NCI-H1092 treated with DMSO at 0.1 percent for 48 hours (cell line): ENCODE data around the gene ACTN2.

ENCODE experiments used
- DNase-seq: peaks from one replicate; lab custom pipeline; 2025; lab: John Stamatoyannopoulos, UW

The ACTN2 gene

DNA sequence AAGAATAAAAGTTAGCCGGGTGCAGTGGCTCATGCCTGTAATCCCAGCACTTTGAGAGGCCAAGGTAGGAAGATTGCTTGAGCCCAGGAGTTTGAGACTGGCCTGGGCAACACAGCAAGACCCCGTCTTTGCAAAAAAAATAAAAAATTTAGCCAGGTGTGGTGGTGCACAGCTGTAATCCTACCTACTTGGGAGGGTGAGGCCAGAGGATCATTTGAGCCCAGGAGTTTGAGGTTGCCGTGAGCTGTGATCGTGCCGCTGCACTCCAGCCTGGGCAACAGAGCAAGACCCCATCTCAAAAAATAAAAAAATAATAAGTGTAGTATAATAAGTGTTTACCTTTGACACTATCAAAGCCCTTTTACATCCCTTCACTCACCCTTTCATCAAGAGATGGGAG is 5.0 kb downstream of the ACTN2 start:
- no peak for DNase-seq

DNA sequence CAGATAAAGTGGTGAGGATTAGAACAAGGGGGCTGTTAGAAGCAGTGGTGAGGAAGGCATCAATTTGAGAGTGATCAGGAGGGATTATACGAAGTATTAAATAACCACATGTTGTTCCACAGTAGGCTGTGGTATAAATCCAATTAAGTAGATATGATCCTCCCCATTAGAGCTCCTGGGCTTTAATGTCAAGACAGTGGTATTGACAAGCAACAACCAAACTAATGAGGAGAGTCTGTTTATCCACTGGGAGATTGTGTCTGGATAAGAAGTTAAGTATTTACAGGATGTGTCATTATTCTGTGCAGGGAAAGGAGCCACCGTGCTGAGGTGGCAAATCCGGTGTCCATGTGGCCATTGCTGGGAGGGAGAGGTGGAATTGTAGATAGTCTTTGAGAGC is 5.8 kb downstream of the ACTN2 start:
- no peak for DNase-seq

DNA sequence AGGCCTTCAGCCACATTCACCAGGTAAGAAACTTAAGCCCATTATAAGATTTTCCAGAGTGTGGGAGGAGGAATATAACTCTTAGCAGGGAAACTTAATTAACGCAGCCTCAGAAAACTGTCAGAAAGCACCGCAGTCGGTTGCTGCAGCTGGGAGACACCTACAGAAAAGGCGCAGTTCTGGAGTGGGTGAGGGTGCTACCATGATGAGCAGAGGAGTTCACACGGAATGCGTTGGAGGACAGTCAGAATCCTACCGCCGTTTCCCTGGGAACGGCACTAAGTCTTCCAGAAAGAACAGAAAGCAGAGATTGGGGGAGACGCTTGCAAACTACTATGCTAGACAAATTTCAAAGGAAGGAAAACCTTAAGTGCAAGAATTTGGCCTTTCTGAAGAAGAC is 6.4 kb downstream of the ACTN2 start:
- no peak for DNase-seq

DNA sequence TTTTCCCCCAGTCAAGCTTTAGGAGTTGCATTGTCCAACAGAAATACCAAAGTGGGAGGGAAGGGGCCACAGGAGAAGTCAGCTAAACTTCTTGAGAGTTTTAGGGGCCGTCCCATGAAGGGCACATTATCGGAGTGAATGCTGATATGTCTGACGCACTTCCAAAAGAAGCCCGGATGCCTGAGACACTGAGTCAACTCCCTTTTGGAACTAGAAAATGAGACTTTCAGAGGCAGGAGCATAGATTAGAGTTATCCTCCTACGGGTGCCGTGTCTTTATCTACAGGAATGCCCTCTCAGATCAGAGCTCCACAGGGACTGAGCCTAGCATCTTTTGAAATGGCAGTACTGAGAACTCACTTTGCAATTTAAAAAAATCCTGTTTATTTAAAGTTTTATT is 13.1 kb downstream of the ACTN2 start:
- DNase-seq: no peak

DNA sequence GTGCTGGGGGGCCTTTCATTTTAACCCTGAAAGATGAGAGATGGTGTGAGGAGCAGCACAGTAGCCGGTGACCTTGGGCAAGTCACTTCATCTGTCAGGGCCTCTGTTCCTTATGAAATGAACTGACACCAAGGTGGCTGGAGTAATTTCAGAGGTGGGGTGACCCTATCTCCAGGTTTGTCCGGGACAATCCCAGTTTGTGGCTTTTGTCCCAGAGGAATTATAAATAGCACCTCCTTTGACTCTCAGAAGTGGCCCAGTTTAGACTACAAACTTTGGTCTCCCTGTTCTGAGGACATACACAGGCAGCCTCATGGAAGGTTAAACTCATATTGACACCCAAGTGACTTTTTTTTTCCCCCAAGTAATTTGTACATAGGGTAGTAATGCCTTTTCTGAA is 14.6 kb downstream of the ACTN2 start:
- no peak for DNase-seq

DNA sequence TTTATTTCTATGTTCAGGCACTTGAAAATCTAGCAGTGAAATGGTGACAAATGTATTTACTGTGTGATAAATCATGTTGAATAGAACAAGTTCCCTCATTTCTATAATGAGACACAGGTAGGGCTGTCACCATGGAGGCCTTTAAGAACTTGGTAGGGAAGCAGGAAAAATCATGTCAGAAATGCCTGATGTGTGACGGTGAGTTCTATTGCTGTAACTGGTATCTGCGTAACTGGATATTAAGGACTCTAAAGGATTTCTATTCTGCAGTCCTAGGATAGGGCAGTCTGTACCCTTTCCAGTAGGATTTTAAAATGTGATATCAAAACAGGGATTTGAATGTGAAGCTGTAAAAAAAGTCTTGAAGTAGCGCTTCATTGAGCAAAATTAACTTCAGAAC is 15.5 kb downstream of the ACTN2 start:
- DNase-seq: no peak

DNA sequence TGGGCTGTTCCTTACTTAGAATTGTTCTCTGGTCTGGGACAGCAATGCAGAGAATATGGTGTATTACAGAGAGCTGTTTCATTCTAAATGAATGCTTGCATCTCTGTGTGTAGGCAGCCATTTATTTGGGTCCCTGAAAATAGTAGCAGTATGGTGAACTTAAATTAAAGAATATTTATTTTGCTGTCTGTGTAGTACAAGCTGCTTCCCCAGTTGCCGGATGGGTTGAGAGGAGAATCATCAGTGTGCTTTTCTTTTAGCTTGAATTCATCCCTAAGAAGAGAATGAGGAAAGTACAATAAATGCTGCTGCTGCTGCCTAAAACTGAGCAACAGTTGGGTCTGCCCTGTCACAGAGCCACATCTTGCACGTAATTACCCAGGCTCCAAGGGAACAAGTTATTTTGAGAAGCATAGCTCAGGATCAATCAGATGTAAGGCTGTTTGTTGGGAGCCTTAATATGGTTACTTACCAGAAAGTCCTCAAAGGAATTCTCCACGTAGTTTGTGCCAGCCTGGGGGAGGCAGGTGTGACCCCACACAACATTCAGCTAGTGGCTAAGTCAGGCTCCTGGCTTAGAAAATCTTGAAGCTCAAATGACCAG is 16.6 kb downstream of the ACTN2 start:
- DNase-seq: no peak

DNA sequence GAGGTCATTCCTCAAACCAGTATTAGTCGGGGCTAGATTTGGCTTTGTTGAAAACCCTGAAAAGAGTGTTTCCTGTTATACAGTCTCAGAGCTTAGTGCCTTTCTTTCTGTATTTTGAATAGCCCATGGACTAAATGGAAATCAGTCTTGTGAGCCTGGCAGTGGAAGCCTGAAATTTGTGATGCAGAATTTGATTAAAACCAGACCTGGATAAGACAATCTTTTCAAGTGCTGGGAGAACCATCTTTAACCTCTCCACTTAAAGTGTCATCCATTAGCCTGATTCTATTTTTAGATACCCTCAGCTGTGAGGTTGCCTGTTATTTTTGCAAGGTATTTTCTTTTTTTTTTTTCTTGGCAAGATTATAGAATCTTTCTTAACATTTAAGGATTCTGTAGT is 19.5 kb downstream of the ACTN2 start:
- no peak for DNase-seq

DNA sequence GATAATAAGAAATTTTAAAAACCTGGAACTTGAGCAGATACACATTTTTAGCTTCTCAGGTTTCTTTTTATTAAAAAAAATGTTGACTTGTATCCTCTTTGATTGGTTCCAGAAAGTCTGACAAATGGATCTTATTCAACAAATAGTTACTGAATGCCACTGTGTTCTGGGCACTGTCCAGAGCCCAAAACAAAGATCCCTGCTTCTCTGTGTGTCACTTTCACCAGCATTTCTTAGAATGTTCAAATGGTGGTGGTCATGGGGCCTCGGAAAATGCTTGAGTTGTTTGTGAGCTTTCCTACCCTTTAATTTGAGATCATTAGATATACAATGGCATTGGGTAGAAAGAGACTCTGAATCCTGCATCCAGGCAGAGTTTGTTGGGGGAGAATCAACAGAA is 19.9 kb downstream of the ACTN2 start:
- no peak for DNase-seq

DNA sequence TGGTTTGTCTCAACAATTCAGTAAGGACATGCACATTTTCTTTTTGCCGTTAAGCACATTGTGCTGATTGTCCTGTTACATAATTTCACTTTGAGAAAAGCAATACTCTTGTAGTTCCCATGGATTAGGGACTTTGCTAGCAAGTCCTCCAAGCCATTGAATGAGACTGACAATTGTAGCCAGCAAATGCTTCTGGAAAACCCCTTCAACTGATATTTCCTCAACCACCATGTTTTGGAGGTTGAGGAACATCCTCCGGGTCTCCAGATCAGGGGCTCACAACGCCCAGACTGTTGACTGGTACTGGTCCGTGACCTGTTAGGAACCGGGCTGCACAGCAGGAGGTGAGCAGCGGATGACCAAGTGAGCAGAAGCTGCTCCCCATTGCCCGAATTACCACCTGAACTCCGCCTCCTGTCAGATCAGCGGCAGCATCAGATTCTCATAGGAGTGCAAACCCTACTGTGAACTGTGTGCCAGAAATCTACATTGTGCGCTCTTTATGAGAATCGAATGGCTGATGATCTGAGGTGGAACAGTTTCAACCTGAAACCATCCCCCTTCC is 24.1 kb downstream of the ACTN2 start:
- DNase-seq: no peak

DNA sequence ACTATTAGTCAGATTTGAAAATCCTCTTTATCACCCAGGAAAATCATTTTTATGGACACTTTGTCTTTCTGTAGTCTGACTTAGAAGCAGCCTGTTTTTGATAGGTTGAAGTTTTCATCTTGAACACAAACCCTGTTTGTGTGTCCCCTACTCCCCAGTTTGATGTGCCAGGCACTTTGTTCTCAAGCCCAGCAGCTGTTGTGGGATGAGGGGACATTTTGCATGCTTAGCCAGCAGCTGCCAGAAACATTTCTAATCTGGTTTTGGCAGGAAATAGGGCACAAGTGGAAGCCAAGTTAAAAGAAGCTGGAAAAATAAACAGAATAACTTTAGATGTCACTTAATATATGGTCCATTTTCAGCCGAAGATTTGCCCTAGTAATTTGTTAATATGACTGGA is 29.9 kb downstream of the ACTN2 start:
- no peak for DNase-seq

DNA sequence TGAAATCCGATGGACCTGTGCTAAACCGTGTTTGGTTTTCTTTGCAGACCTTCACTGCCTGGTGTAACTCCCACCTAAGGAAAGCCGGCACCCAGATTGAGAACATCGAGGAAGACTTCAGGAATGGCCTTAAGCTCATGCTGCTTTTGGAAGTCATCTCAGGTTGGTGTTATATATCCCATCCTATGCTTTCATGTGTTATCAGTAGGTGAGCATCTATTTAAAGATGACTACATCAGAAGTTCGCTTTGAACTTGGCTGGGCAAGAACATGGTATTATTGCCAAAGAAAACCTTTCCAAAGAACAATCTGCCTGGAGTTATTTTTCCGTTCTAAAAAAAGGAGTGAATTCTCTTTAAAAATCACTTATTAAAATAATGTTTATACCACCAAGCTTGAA is 31.5 kb downstream of the ACTN2 start:
- DNase-seq: no peak

DNA sequence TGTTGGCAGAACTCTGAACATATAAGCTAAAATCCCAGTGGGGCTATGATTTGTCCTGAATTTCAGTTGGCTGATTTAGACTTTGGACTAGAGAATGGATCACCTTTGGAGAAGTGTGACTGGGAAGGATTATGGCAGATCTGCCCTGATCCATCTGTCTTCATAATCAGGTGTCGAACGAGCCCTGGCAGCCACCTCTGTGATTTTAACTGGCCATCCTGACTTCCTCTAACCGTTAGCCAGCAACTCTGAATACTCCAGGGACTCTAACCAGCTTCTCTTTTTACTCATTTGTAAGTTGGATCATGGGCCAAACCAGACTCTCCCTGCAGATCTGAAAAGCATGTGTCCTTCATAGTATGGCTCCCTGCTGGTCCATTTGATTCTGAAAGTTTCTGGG is 32.0 kb downstream of the ACTN2 start:
- no peak for DNase-seq

DNA sequence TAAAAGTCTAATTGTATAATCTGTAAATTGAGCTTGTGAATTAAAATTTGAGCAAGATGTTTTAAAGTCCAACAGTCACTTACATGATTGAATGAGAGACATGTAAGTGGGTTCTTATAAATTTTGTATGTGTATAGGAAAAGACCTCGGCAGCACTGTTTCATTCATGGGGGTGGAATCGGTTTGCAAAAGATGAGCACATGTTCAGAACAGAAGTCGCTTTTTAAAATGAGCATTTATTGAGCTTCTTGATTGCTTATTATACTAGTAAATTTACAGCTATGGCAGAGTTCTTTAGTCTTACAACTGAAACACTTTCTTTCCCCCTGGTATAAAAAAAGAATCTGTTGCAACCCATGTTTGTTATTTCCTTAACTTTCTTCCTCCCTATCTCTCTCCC is 33.9 kb downstream of the ACTN2 start:
- no peak for DNase-seq

DNA sequence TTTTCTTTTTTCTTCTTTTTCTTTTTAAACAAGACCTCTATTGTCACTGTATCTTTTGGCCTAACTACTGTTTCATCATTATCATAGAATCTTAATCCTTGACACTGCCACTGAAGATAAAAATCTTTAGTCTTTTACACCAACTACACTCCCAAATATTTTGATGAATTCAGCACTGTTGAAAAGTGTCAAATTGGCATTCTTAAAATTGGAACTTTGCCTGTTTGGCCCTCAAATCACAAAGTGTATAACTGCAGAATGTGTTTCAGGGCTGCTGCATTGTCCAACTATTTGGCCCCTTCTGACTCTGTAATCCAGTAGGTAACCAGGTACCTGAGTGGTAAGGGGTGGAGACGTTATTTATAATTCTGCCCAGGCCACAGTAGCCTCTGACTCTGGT is 34.3 kb downstream of the ACTN2 start:
- DNase-seq: no peak

DNA sequence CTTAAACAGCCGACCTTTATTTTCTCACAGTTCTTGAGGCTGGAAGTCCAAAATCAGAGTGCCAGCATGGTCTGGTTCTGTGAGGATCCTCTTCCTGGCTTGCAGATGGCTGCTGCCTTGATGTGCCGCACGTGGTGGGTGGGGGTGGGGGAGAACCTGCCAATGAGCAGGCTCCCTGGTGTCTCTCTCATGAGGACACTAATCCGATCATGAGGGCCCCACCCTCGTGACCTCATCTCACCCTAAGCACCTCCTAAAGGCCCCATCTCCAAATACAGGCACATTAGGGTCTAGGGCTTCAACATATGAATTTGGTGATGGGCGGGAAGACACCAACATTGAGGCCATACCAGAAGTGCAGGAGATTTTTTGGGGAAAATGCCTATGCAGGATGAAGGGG is 37.8 kb downstream of the ACTN2 start:
- DNase-seq: no peak

DNA sequence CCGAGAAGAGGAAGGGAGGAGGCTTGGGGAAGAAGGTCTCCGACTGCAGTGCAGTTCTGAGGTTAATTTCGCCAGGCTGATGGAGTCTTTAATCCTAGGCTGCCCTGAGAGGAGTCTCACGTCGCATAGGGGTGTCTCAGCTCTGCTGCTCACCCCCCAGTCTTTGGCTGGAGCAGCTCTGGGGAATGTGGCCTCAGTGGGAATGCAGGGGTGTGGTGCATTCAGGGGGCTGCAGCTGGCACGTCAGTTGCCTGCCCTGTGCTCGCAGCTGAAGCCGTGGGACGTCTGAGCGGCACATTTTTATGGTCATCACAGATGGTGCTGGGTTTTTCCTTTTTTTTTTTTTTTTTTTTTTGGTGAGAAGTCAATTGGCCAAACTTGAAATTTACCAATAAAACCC is 38.2 kb downstream of the ACTN2 start:
- DNase-seq: no peak

DNA sequence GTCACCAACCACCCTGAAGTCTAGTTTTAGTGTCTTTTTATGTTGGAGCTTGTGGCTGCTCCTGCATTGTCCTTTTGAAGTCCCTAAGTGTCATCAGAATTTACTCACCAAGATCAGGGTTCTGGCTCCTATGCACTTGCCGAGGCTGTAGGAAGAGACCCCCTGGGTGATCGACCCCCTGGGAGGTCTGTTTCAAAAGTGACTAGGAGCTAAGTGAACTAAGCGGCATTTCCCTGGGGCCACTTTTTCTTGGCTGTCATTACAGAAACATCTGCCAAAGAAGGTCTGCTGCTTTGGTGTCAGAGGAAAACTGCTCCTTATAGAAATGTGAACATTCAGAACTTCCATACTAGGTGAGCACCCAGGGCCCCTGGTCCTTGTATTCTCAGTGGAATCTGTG is 39.4 kb downstream of the ACTN2 start:
- no peak for DNase-seq

DNA sequence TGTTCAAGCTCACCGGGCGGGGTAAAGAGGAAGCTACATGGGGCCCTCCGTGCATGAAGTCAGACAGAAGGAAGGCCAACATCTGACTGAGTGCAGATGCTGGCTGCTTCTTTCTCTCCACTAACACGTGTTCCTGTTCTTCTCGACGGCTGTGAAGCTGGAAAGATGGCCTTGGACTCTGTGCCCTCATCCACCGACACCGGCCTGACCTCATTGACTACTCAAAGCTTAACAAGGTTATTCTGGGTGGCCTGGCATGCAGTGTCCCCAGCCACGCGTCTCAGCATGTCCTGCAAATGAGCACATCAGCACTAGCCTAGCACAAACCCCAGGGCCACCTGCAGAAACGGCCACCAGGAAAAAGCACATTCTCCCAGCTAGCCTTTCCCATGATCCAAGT is 41.2 kb downstream of the ACTN2 start:
- no peak for DNase-seq

DNA sequence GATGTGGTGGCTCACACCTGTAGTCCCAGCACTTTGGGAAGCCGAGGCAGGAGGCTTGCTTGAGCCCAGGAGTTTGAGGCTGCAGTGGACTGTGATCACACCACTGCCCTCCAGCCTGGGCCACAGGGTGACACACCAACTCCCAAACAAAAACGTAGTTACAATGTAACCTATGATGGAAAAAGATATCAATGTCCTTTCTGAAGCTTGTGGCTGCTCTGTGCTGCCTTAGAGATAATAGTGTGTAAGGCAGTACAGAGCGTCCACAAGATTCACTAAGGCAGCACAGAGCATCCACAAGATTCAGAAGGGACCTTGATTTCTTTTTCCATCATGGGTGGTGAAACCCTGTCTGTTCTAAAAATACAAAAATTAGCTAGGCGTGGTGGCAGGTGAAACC is 42.5 kb downstream of the ACTN2 start:
- DNase-seq: no peak

DNA sequence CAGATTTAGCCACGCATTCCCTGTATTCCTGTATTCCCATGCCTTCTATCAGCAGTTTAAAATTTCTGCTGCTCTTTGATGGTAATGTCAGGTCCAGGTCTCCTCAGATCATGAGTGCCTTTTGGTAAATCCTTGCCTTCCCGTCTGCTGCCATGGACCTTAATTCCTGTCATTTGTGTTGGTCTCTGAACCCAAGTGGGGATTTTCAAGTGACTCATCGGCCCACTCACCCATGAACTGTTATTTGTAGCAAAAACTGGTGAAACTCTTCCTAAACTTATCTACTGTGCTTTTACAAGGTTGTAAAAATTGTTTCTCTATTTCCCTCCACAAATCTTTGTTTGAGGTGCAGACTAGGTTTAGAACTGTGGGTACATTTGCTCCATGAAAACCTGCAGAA is 47.4 kb downstream of the ACTN2 start:
- no peak for DNase-seq

DNA sequence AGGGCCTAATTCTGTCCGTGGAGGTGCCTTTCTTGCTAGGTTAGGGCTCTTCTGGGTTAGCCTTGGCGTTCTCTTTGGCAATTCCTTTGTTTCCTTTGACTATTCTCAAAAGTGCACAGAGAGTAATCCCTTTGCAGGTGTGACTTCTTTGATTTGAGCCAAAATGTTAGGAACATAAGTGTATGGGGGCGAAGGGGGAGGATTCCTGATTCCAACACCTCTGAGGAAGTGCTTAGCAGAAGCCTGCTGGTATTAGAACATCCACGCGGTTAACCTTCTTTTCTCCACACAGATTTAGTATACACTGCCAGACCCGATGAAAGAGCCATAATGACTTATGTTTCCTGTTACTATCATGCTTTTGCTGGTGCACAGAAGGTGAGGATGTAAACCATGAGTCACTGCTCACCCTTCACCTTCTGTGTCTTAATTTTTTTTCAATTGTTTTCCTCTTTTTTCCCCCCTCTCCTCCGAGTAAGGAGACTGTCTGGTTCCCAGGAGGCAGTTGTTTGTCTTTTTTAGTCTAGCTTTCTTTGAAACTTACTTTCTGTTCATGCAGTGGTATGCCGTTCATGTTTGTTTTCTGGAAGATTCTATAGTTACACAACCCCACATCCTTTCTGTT is 48.0 kb downstream of the ACTN2 start:
- DNase-seq: no peak

DNA sequence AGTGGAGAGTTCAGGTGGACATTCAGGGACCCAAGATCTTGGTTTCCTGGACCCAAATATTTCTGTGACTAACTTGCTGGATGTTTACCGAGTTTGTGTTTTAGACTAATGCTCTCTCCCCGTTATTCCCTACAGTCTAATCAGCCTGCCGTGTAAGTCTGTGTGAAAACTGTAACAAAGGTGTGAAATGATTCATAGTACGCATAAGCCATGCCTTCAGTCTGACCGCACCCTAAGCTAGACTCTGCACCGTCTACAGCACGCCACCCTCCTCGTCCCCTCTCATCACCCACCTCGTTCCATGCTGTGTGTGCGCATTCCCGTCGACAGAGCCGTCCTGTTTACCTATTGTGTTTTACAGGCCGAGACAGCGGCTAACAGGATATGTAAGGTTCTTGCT is 50.5 kb downstream of the ACTN2 start:
- DNase-seq: no peak

DNA sequence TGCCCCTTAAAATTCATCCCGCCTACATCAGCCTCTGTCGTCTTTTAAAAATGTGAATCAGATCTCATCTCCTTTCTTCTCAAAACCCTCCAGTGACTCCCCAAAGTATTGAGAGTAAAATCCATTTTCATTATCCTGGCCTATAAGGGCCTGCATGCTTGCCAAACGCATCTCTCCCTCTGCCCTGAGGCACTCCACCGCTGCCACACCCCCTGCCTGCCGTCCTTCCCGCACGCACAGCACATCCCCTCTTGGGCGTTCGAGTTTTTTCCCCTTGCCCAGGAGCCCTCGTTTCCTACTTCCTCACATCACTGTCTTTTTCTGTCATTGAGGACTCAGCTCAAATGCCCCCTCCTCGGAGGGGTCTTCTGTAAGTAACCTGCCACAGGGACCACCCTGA is 55.5 kb downstream of the ACTN2 start:
- DNase-seq: no peak
